ENCODE results near the gene NFIB. TPM values are rescaled to one million over a fixed set of nuclear protein-coding genes. Genes with fewer than 3 reads are reported as not detected.

The NFIB gene
- total RNA-seq, 1 experiment from 2014 or later: 14.3 TPM

DNA sequence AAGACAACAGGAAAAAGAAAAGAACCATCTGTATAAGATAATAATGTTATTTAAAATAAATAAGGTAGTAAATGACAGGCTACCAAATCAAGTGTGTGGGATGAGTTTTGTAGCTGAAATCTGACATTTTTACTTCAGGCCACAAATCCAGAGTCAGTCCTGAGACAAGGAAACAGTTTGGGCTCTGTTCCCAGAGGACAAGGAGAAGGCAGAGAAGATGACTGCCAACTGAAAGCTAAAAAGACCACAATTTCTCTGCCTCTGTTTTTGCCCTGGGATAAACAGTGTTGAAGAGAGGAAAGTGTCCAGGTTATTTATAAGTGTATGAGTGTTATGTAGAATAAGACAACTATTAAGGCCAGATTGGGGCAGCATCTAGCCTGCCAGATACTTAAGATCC, 180.5 kb downstream of the NFIB start:
- Histone ChIP-seq H3K56ac (ENCODE audit: insufficient read length, low read depth, low read length) (no peak overlapping the region), H4K91ac (ENCODE audit: insufficient read length, low read depth, low read length) (no peak overlapping the region), H3K79me2 (ENCODE audit: insufficient read depth, low read length) (no peaks in the 10 kb centered on the region), H2AK5ac (ENCODE audit: insufficient read length, low read length) (no peak overlapping the region), H3K79me1 (ENCODE audit: insufficient read depth, low read depth, low read length, poor library complexity, severe bottlenecking) (no peaks in the 10 kb centered on the region), H3K27me3 (ENCODE audit: insufficient read depth, low read length) (no peaks in the 10 kb centered on the region), H3K9ac (ENCODE audit: extremely low read depth, insufficient read length, low read length) (no peak overlapping the region), H2BK12ac (ENCODE audit: insufficient read length, low read depth, low read length) (no peak overlapping the region), H3K27ac (ENCODE audit: insufficient read length, low read depth, low read length) (no peak overlapping the region), H2AFZ (ENCODE audit: low read length) (no peak overlapping the region), H2BK15ac (ENCODE audit: low read depth, low read length) (no peak overlapping the region), H3K23me2 (ENCODE audit: insufficient read length, low read depth, low read length, poor library complexity, severe bottlenecking) (no peaks in the 10 kb centered on the region), H3K4me1 (ENCODE audit: insufficient read depth, low read length) (no peaks in the 10 kb centered on the region), H3K4ac (ENCODE audit: low read depth, low read length) (no peak overlapping the region), H2BK5ac (ENCODE audit: insufficient read length, low read length) (no peak overlapping the region), H3T11ph (ENCODE audit: low read length) (no peak overlapping the region), H3K4me2 (ENCODE audit: insufficient read depth, insufficient read length, low read length) (no peak overlapping the region), H3K18ac (ENCODE audit: insufficient read length, low read depth, low read length) (no peak overlapping the region), H2BK120ac (ENCODE audit: low read depth, low read length, poor library complexity, severe bottlenecking) (no peak overlapping the region), H4K8ac (replicated peaks; ENCODE audit: insufficient read length, low read depth, low read length) (no peak overlapping the region), H4K5ac (ENCODE audit: insufficient read length, low read depth, low read length) (no peak overlapping the region), H3K14ac (ENCODE audit: insufficient read depth, low read length) (no peak overlapping the region), H3K23ac (ENCODE audit: insufficient read length, low read depth, low read length) (no peak overlapping the region), H2BK20ac (ENCODE audit: low read depth, low read length, poor library complexity, severe bottlenecking) (no peak overlapping the region), H3K9me3 (ENCODE audit: control insufficient read depth, low read depth, low read length) (no peaks in the 10 kb centered on the region), H4K20me1 (ENCODE audit: control insufficient read depth, insufficient read depth, insufficient read length) (no peaks in the 10 kb centered on the region)
- TF ChIP-seq, protein P1, sequence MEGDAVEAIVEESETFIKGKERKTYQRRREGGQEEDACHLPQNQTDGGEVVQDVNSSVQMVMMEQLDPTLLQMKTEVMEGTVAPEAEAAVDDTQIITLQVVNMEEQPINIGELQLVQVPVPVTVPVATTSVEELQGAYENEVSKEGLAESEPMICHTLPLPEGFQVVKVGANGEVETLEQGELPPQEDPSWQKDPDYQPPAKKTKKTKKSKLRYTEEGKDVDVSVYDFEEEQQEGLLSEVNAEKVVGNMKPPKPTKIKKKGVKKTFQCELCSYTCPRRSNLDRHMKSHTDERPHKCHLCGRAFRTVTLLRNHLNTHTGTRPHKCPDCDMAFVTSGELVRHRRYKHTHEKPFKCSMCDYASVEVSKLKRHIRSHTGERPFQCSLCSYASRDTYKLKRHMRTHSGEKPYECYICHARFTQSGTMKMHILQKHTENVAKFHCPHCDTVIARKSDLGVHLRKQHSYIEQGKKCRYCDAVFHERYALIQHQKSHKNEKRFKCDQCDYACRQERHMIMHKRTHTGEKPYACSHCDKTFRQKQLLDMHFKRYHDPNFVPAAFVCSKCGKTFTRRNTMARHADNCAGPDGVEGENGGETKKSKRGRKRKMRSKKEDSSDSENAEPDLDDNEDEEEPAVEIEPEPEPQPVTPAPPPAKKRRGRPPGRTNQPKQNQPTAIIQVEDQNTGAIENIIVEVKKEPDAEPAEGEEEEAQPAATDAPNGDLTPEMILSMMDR (conservative IDR thresholded peaks at IDR 0.05): no peak
- no peaks in the 10 kb centered on the region for H3K36me3 Mint-ChIP-seq (ENCODE audit: insufficient read depth in 1 of 3, low read depth in 3 of 3)
- peak overlapping the region in 1 of 3 experiments; percentile 58; a peak in 1 of 7 replicates for H3K27ac Mint-ChIP-seq
- H3K4me1 Mint-ChIP-seq: no peaks in the 10 kb centered on the region
- no peaks in the 10 kb centered on the region for H3K27me3 Mint-ChIP-seq (ENCODE audit: low read depth)
- H3K9me3 Mint-ChIP-seq: no peaks in the 10 kb centered on the region
- DNase-seq: no peak
- no peak overlapping the region for H3K4me3 Mint-ChIP-seq

All from H9 (cell line).